Keratinocyte (primary cell): ENCODE results near the gene IGFBP6. TPM values are rescaled to one million over a fixed set of nuclear protein-coding genes. Genes with fewer than 3 reads are reported as not detected.

Experiments used
- DNase-seq: peaks from one replicate; pipeline ENCODE4 v3.0.0-alpha.2; 2011; ENCODE audit warnings: low read depth, missing footprints, low spot score
- FAIRE-seq: peaks from 2 replicates; lab custom pipeline; 2011; peaks lifted over from hg19 to GRCh38; lab: Jason Lieb, UNC
- H2AFZ ChIP-seq: 2 replicates; pipeline ENCODE4 v1.6.0; 2012; ENCODE audit warnings: low read length, control low read depth, inconsistent platforms; ENCODE audit not compliant: control insufficient read depth
- H3K27ac ChIP-seq: 2 replicates; pipeline ENCODE4 v1.5.1; 2011; ENCODE audit warnings: low read length; ENCODE audit not compliant: control insufficient read depth, insufficient read depth
- H3K27me3 ChIP-seq: 3 replicates; pipeline ENCODE4 v1.6.0; 2011; ENCODE audit warnings: low read length; ENCODE audit not compliant: control insufficient read depth, insufficient read depth; ENCODE audit errors: extremely low read depth
- H3K36me3 ChIP-seq, 2 experiments: 2 replicates in 1 of 2; 3 replicates in 1 of 2; pipeline ENCODE4 v1.5.1; 2011; ENCODE audit warnings: low read length in 2 of 2, mild to moderate bottlenecking in 1 of 2; ENCODE audit not compliant: control insufficient read depth in 2 of 2, insufficient read depth in 2 of 2; ENCODE audit errors: extremely low read depth in 1 of 2
- H3K4me1 ChIP-seq: 3 replicates; pipeline ENCODE4 v1.5.1; 2011; ENCODE audit warnings: low read length; ENCODE audit not compliant: control insufficient read depth, insufficient read depth; ENCODE audit errors: extremely low read depth
- H3K4me2 ChIP-seq: 3 replicates; pipeline ENCODE4 v1.6.0; 2011; ENCODE audit warnings: low read depth, low read length; ENCODE audit not compliant: control insufficient read depth, insufficient read depth; ENCODE audit errors: extremely low read depth
- H3K4me3 ChIP-seq, 3 experiments: fragments of 200-600 bp in 1 of 3; sonication (generic) in 1 of 3; 2 replicates in 2 of 3; 3 replicates in 1 of 3; pipeline ENCODE4 v1.5.1; 2011 to 2016; ENCODE audit warnings: low read length in 3 of 3, mild to moderate bottlenecking in 3 of 3, control low read depth in 2 of 3, inconsistent platforms in 1 of 3, low read depth in 1 of 3, mixed read lengths in 1 of 3, mixed run types in 1 of 3, moderate library complexity in 1 of 3; ENCODE audit not compliant: control insufficient read depth in 2 of 3, insufficient read depth in 2 of 3; ENCODE audit errors: extremely low read depth in 1 of 3
- H3K79me2 ChIP-seq: 2 replicates; pipeline ENCODE4 v1.6.0; 2012; ENCODE audit warnings: low read length; ENCODE audit not compliant: control insufficient read depth, insufficient read depth
- H3K9ac ChIP-seq: 3 replicates; pipeline ENCODE4 v1.6.0; 2011; ENCODE audit warnings: low read length; ENCODE audit not compliant: control insufficient read depth, insufficient read depth; ENCODE audit errors: extremely low read depth
- H3K9me1 ChIP-seq: 3 replicates; pipeline ENCODE4 v1.6.0; 2011; ENCODE audit warnings: low read length; ENCODE audit not compliant: control insufficient read depth, insufficient read depth; ENCODE audit errors: extremely low read depth
- H3K9me3 ChIP-seq: 2 replicates; pipeline ENCODE4 v1.5.1; 2012; ENCODE audit warnings: low read depth, low read length; ENCODE audit not compliant: control insufficient read depth
- H4K20me1 ChIP-seq: 3 replicates; pipeline ENCODE4 v1.6.0; 2011; ENCODE audit warnings: low read length; ENCODE audit not compliant: control insufficient read depth, insufficient read depth; ENCODE audit errors: extremely low read depth
- CTCF ChIP-seq, 3 experiments: IDR thresholded peaks in 1 of 3; conservative IDR thresholded peaks in 1 of 3; optimal IDR thresholded peaks in 1 of 3; 2 replicates in 2 of 3; 3 replicates in 1 of 3; pipeline versions ENCODE3 to v1.5.1; 2011; ENCODE audit warnings: low read length in 3 of 3, mild to moderate bottlenecking in 3 of 3, moderate library complexity in 2 of 3, control low read depth in 1 of 3, inconsistent platforms in 1 of 3; ENCODE audit not compliant: insufficient read depth in 2 of 3; ENCODE audit errors: extremely low read depth in 1 of 3
- EZH2 ChIP-seq: IDR thresholded peaks from one replicate; pipeline ENCODE4 v1.6.1; 2012; ENCODE audit warnings: inconsistent platforms, mild to moderate bottlenecking, low read length, moderate library complexity
- dilution Hi-C: fragments of 300-500 bp; cut with MboI; formaldehyde crosslinking; loops from one replicate; pipeline ENCODE4 v1.7.0; 2020; ENCODE audit warnings: low sequenced_read_pairs; ENCODE audit not compliant: extremely low pct_ligation_motif_present
- polyA plus RNA-seq, 5 experiments: library from polyadenylated mRNA; depleted of rRNA in 3 of 5; stranded (reverse) in 3 of 5; stranded (forward) in 1 of 5; unstranded in 1 of 5; fragments of >200 nt; gene quantifications; 1 replicate in 1 of 5; 2 replicates in 3 of 5; 3 replicates in 1 of 5; pipeline versions ENCODE4 v1.2.1 to v1.2.3, GENCODE V29; 2011 to 2012; ENCODE audit warnings: missing spikeins in 2 of 5, low read depth in 1 of 5, low replicate concordance in 1 of 5

Gene IGFBP6
- polyA plus RNA-seq, 1 donor (not counting 4 experiments of a cell fraction or from before 2014, with no cell fraction given), result 30.1 TPM

DNA sequence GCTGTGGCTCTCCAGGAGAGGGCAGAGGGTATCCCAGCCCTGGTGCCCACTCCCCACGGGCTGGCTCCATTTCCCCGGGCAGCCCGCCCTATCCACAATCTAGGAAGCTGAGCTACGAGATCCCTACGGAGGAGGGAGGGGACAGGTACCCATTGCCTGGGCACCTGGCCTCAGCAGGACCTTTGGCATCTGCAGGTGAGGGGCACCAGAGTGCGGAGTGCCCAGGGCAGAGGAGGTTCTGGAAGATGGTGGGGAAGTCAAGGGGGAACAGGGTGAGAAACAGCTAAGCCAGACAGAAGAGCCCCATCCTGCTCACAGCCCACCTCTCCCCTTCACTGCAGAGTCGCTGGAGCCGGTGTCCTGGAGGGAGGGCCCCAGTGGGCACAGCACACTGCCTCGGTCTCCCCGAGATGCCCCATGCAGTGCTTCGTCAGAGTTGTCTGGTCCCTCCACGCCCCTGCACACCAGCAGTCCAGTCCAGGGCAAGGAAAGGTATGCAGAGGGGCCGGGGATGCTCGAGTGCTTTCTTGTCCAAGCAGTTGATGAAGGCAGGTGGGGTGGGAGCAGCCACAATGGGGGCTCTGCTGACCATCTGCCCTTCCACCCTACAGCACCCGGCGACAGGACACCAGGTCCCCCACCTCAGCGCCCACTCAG is 37.3 kb upstream of the IGFBP6 start:
- DNase-seq (no peak), FAIRE-seq (no peak)
- H2AFZ ChIP-seq, result no peak overlapping the region
- H3K27ac ChIP-seq, result no peak overlapping the region
- dilution Hi-C loops, result no loop called here
- no peaks in the 10 kb centered on the region for H4K20me1 ChIP-seq
- H3K79me2 ChIP-seq, result no peaks in the 10 kb centered on the region
- peaks cover 5 to 6% of the 10 kb centered on the region in 2 experiments for H3K36me3 ChIP-seq
- TF ChIP-seq EZH2 (no peak), CTCF (optimal IDR thresholded peaks at IDR 0.05 in 1 of 3, IDR thresholded peaks at IDR 0.05 in 1 of 3, conservative IDR thresholded peaks at IDR 0.05 in 1 of 3; ENCODE audit: extremely low read depth in 1 of 3, insufficient read depth in 2 of 3, low read length in 3 of 3) (no peak)
- no peak overlapping the region for H3K4me3 ChIP-seq
- H3K4me1 ChIP-seq, result no peaks in the 10 kb centered on the region
- H3K9me1 ChIP-seq, result no peaks in the 10 kb centered on the region
- H3K27me3 ChIP-seq, result no peaks in the 10 kb centered on the region
- no peaks in the 10 kb centered on the region for H3K9me3 ChIP-seq
- no peak overlapping the region for H3K9ac ChIP-seq
- H3K4me2 ChIP-seq, result no peak overlapping the region

- H3K79me2 ChIP-seq, result no peaks in the 10 kb centered on the region
- dilution Hi-C loops, result no loop called here
- FAIRE-seq (no peak), DNase-seq (no peak)
- no peaks in the 10 kb centered on the region for H3K27me3 ChIP-seq
- H3K9me3 ChIP-seq, result no peaks in the 10 kb centered on the region
- peaks cover 11 to 12% of the 10 kb centered on the region in 2 experiments for H3K36me3 ChIP-seq
- TF ChIP-seq EZH2 (no peak), CTCF (optimal IDR thresholded peaks at IDR 0.05 in 1 of 3, IDR thresholded peaks at IDR 0.05 in 1 of 3, conservative IDR thresholded peaks at IDR 0.05 in 1 of 3; ENCODE audit: extremely low read depth in 1 of 3, insufficient read depth in 2 of 3, low read length in 3 of 3) (no peak)
- no peaks in the 10 kb centered on the region for H3K4me1 ChIP-seq
- H3K9me1 ChIP-seq, result no peaks in the 10 kb centered on the region
- no peak overlapping the region for H2AFZ ChIP-seq
- no peak overlapping the region for H3K9ac ChIP-seq
- H3K27ac ChIP-seq, result no peak overlapping the region
- no peak overlapping the region for H3K4me3 ChIP-seq
- H4K20me1 ChIP-seq, result peaks cover 4% of the 10 kb centered on the region
- no peak overlapping the region for H3K4me2 ChIP-seq
Observed at GRCh38 chr12:53060721-53061276, 36.7 kb upstream of the IGFBP6 start.
